ENCODE results near the gene TTBK1.

TTBK1 gene

GRCh38 chr6:43226192-43226851 lies 17.0 kb upstream of the TTBK1 start:
- no peak overlapping the region for H3K4me3 ChIP-seq (ENCODE audit: low read depth, low read length)
- no peak for TF ChIP-seq POLR2A (IDR thresholded peaks at IDR 0.05; ENCODE audit: extremely low read depth, insufficient read length)
- TF ChIP-seq, protein P1, sequence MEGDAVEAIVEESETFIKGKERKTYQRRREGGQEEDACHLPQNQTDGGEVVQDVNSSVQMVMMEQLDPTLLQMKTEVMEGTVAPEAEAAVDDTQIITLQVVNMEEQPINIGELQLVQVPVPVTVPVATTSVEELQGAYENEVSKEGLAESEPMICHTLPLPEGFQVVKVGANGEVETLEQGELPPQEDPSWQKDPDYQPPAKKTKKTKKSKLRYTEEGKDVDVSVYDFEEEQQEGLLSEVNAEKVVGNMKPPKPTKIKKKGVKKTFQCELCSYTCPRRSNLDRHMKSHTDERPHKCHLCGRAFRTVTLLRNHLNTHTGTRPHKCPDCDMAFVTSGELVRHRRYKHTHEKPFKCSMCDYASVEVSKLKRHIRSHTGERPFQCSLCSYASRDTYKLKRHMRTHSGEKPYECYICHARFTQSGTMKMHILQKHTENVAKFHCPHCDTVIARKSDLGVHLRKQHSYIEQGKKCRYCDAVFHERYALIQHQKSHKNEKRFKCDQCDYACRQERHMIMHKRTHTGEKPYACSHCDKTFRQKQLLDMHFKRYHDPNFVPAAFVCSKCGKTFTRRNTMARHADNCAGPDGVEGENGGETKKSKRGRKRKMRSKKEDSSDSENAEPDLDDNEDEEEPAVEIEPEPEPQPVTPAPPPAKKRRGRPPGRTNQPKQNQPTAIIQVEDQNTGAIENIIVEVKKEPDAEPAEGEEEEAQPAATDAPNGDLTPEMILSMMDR (IDR thresholded peaks at IDR 0.05; ENCODE audit: low read depth, low read length): no peak
- TF ChIP-seq MYC (IDR thresholded peaks at IDR 0.05; ENCODE audit: low read depth, low read length): no peak
- TF ChIP-seq MAX (IDR thresholded peaks at IDR 0.05; ENCODE audit: low read depth, low read length): no peak
- DNase-seq (ENCODE audit: low read depth): no peak

DNA sequence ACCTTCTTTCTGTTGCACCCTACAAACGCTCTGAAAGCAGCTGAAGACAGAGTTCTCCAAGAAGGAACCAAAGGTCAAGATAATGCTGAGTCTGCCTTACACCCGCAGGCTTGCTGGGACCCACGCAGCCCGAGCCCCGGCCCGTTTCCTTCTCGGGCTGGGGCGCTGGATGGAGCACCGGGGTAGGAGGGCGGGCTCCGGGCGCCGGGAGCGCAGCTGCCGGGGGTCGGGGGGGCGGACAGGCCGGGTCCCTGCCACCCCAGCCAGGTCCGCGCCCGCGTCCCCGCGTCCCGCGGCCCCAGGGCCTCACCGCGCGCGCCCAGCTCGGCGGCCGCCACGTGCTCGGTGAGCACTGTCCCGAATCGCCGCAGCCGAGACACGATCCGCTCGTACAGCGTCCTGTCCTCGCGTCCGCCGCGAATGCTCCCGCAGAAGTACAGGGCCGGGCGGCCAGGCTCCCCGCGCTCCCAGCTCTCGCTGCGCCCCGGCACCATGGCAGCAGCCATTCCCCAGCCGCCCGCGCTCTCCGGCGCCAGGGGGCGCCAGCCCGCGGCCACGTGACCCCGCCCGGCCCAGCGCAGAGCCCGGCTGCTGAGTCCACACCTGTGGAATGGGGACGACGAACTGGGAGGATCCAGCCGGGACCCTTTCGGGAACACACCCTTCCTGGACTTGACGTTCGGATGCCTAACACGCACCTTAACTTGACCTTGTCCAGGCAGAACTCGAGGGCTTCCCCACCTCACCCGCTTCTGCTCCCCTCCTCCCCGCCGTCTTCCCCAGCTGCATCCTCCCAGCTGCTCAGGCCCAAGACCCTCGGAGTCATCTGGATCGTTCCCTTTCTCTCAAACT lies 14.1 kb upstream of the TTBK1 start, which contains the start of gene DNPH1:
TSS of gene DNPH1 (minus strand) at position 531 of the 852 bp plus-strand sequence. CDS start at position 506, 25 bp downstream.
- peak; percentile 82 for DNase-seq (ENCODE audit: low read depth)
- TF ChIP-seq POLR2A (IDR thresholded peaks at IDR 0.05; ENCODE audit: extremely low read depth, insufficient read length) (peak; percentile 64), MAX (IDR thresholded peaks at IDR 0.05; ENCODE audit: low read depth, low read length) (peak; percentile 95), MYC (IDR thresholded peaks at IDR 0.05; ENCODE audit: low read depth, low read length) (peak; percentile 95)
- TF ChIP-seq, protein P1 (IDR thresholded peaks at IDR 0.05; ENCODE audit: low read depth, low read length): peak; percentile 62
- H3K4me3 ChIP-seq (ENCODE audit: low read depth, low read length): peak within 1 kb of the TSS; percentile 66

GRCh38 chr6:43229803-43230620 lies 13.3 kb upstream of the TTBK1 start:
- TF ChIP-seq MAX (IDR thresholded peaks at IDR 0.05; ENCODE audit: low read depth, low read length): no peak
- TF ChIP-seq, protein P1 (IDR thresholded peaks at IDR 0.05; ENCODE audit: low read depth, low read length): no peak
- TF ChIP-seq MYC (IDR thresholded peaks at IDR 0.05; ENCODE audit: low read depth, low read length): no peak
- no peak for TF ChIP-seq POLR2A (IDR thresholded peaks at IDR 0.05; ENCODE audit: extremely low read depth, insufficient read length)
- H3K4me3 ChIP-seq (ENCODE audit: low read depth, low read length): no peak overlapping the region
- no peak for DNase-seq (ENCODE audit: low read depth)

DNA sequence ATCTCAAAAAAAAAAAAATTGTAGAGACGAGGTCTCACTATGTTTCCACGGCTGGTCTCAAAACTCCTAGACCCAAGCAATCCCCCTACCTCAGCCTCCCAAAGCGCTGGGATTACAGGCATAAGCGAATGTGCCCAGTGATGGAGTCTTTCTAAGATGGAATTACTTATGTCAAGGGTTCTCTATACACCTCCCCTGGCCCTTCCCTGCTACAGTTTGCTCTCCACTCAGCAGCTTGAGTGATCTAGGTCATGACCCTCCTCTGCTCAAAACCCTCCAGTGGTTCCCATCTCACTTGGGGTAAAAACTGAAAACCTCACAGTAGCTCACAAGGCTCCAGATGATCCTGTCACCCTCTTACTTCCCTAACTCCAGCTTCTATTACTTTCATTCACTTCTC lies 12.2 kb upstream of the TTBK1 start:
- no peak for DNase-seq (ENCODE audit: low read depth)
- TF ChIP-seq MAX (IDR thresholded peaks at IDR 0.05; ENCODE audit: low read depth, low read length): no peak
- TF ChIP-seq POLR2A (IDR thresholded peaks at IDR 0.05; ENCODE audit: extremely low read depth, insufficient read length): no peak
- H3K4me3 ChIP-seq (ENCODE audit: low read depth, low read length): no peak overlapping the region

- no peak overlapping the region for H3K4me3 ChIP-seq (ENCODE audit: low read depth, low read length)
- TF ChIP-seq POLR2A (IDR thresholded peaks at IDR 0.05; ENCODE audit: extremely low read depth, insufficient read length) (no peak), MAX (IDR thresholded peaks at IDR 0.05; ENCODE audit: low read depth, low read length) (no peak), MYC (IDR thresholded peaks at IDR 0.05; ENCODE audit: low read depth, low read length) (no peak)
- TF ChIP-seq, protein P1 (IDR thresholded peaks at IDR 0.05; ENCODE audit: low read depth, low read length): no peak
- no peak for DNase-seq (ENCODE audit: low read depth)
Observed at GRCh38 chr6:43231735-43232450, 11.4 kb upstream of the TTBK1 start.
